ENCODE results near the gene RASAL2.

The RASAL2 gene

GRCh38 chr1:178121883-178122282, 28.0 kb downstream of the RASAL2 start:
- no peak for TF ChIP-seq CTCF (IDR thresholded peaks at IDR 0.05; ENCODE audit: insufficient read depth, low read length, poor library complexity, severe bottlenecking)
- no peak for DNase-seq (ENCODE audit: extremely low read depth, insufficient read length)
- Histone ChIP-seq H3K27me3 (replicated peaks; ENCODE audit: control insufficient read depth, insufficient read depth, low read length) (no peaks in the 10 kb centered on the region), H3K36me3 (ENCODE audit: control insufficient read depth, insufficient read depth, low read length) (no peaks in the 10 kb centered on the region), H3K4me3 (replicated peaks; ENCODE audit: low read depth, low read length) (no peak overlapping the region)

- DNase-seq (ENCODE audit: extremely low read depth, insufficient read length), result peak; percentile 30
- Histone ChIP-seq H3K36me3 (ENCODE audit: control insufficient read depth, insufficient read depth, low read length) (no peaks in the 10 kb centered on the region), H3K27me3 (replicated peaks; ENCODE audit: control insufficient read depth, insufficient read depth, low read length) (no peaks in the 10 kb centered on the region), H3K4me3 (replicated peaks; ENCODE audit: low read depth, low read length) (no peak overlapping the region)
- TF ChIP-seq CTCF (IDR thresholded peaks at IDR 0.05; ENCODE audit: insufficient read depth, low read length, poor library complexity, severe bottlenecking), result no peak
Measured at GRCh38 chr1:178122283-178122682, 28.4 kb downstream of the RASAL2 start.

- no peak overlapping the region for H3K4me3 ChIP-seq (replicated peaks; ENCODE audit: low read depth, low read length)
- DNase-seq (ENCODE audit: extremely low read depth, insufficient read length), result no peak
- no peaks in the 10 kb centered on the region for H3K27me3 ChIP-seq (replicated peaks; ENCODE audit: control insufficient read depth, insufficient read depth, low read length)
- no peaks in the 10 kb centered on the region for H3K36me3 ChIP-seq (ENCODE audit: control insufficient read depth, insufficient read depth, low read length)
- no peak for TF ChIP-seq CTCF (IDR thresholded peaks at IDR 0.05; ENCODE audit: insufficient read depth, low read length, poor library complexity, severe bottlenecking)
Measured at GRCh38 chr1:178124115-178124514, 30.2 kb downstream of the RASAL2 start.

GRCh38 chr1:178126261-178126660, 32.4 kb downstream of the RASAL2 start:
- TF ChIP-seq CTCF (IDR thresholded peaks at IDR 0.05; ENCODE audit: insufficient read depth, low read length, poor library complexity, severe bottlenecking), result no peak
- Histone ChIP-seq H3K27me3 (replicated peaks; ENCODE audit: control insufficient read depth, insufficient read depth, low read length) (no peaks in the 10 kb centered on the region), H3K4me3 (replicated peaks; ENCODE audit: low read depth, low read length) (no peak overlapping the region), H3K36me3 (ENCODE audit: control insufficient read depth, insufficient read depth, low read length) (no peaks in the 10 kb centered on the region)
- DNase-seq (ENCODE audit: extremely low read depth, insufficient read length), result no peak

GRCh38 chr1:178126741-178127185, 32.9 kb downstream of the RASAL2 start:
- Histone ChIP-seq H3K36me3 (ENCODE audit: control insufficient read depth, insufficient read depth, low read length) (no peaks in the 10 kb centered on the region), H3K27me3 (replicated peaks; ENCODE audit: control insufficient read depth, insufficient read depth, low read length) (no peaks in the 10 kb centered on the region), H3K4me3 (replicated peaks; ENCODE audit: low read depth, low read length) (no peak overlapping the region)
- DNase-seq (ENCODE audit: extremely low read depth, insufficient read length), result peak; percentile 13
- no peak for TF ChIP-seq CTCF (IDR thresholded peaks at IDR 0.05; ENCODE audit: insufficient read depth, low read length, poor library complexity, severe bottlenecking)
